ENCODE measurements around the gene CACNB2.

The CACNB2 gene

DNA sequence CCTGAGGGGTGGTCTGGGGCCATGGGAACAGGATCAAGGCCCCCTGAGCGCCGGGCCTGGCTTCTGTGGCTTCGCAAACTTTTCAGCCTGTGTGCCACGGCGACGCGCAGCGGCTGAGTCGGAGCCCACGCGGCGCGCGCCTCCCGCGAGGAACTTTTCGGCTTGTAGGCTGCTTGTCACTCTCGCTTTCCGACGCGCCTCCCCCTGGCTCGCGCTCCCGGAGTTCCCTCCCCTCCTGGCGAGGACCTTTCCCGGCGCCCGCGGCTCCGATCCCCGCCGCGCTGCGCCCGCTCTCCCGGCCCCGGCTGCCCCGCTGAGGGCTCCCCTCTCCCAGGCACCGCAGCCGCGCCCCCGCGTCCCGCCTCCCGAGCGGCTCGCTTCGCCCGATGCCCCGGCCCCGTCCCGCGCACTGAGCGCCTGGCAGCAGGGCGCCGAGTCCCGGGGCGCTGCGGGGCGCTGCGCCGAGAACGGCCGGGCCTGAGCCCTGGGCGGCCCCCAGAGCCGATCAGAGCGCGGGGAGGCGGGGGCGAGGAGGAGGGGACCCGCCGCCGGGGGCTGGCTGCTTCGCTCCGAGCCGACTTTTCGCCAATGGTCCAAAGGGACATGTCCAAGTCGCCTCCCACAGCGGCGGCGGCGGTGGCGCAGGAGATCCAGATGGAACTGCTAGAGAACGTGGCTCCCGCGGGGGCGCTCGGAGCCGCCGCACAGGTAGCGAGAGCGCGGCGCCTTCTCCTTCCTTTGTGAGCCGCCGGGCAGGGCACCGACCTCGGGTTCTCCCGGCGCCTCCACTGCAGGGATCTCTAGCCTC is at the start of gene CACNB2:
Gene CACNB2, plus strand, starts transcription at position 276 of the 808 bp plus-strand sequence.
- Histone ChIP-seq H3K27me3 (ENCODE audit: control insufficient read depth, insufficient read depth, low read length) (peaks cover 29% of the 10 kb centered on the region), H3K4me3 (ENCODE audit: low read length) (peak within 1 kb of the TSS; percentile 83), H3K4me1 (ENCODE audit: control insufficient read depth, low read depth, low read length) (peaks cover 24% of the 10 kb centered on the region), H3K36me3 (ENCODE audit: control insufficient read depth, low read depth, low read length) (no peaks in the 10 kb centered on the region), H3K9me3 (ENCODE audit: control insufficient read depth, low read depth, low read length) (no peaks in the 10 kb centered on the region), H3K27ac (ENCODE audit: low read length) (no peak within 1 kb of the TSS), H3K9ac (ENCODE audit: low read length) (peak within 1 kb of the TSS; percentile 46)

- peaks cover 36% of the 10 kb centered on the region for H3K4me1 ChIP-seq (ENCODE audit: control insufficient read depth, low read depth, low read length)
- H3K36me3 ChIP-seq (ENCODE audit: control insufficient read depth, low read depth, low read length) = no peaks in the 10 kb centered on the region
- no peaks in the 10 kb centered on the region for H3K9me3 ChIP-seq (ENCODE audit: control insufficient read depth, low read depth, low read length)
- peak overlapping the region; percentile 47 for H3K9ac ChIP-seq (ENCODE audit: low read length)
- H3K27ac ChIP-seq (ENCODE audit: low read length) = peak overlapping the region; percentile 66
- H3K4me3 ChIP-seq (ENCODE audit: low read length) = peak overlapping the region; percentile 11
- H3K27me3 ChIP-seq (ENCODE audit: control insufficient read depth, insufficient read depth, low read length) = no peaks in the 10 kb centered on the region
Measured at GRCh38 chr10:18094332-18094731, 45.9 kb upstream of the CACNB2 start.

- H3K36me3 ChIP-seq (ENCODE audit: control insufficient read depth, low read depth, low read length) = no peaks in the 10 kb centered on the region
- H3K27ac ChIP-seq (ENCODE audit: low read length) = peak overlapping the region; percentile 66
- H3K4me3 ChIP-seq (ENCODE audit: low read length) = peak overlapping the region; percentile 27
- no peaks in the 10 kb centered on the region for H3K9me3 ChIP-seq (ENCODE audit: control insufficient read depth, low read depth, low read length)
- peak overlapping the region; percentile 47 for H3K9ac ChIP-seq (ENCODE audit: low read length)
- peaks cover 36% of the 10 kb centered on the region for H3K4me1 ChIP-seq (ENCODE audit: control insufficient read depth, low read depth, low read length)
- H3K27me3 ChIP-seq (ENCODE audit: control insufficient read depth, insufficient read depth, low read length) = no peaks in the 10 kb centered on the region
Measured at GRCh38 chr10:18094793-18095192, 45.4 kb upstream of the CACNB2 start.

DNA sequence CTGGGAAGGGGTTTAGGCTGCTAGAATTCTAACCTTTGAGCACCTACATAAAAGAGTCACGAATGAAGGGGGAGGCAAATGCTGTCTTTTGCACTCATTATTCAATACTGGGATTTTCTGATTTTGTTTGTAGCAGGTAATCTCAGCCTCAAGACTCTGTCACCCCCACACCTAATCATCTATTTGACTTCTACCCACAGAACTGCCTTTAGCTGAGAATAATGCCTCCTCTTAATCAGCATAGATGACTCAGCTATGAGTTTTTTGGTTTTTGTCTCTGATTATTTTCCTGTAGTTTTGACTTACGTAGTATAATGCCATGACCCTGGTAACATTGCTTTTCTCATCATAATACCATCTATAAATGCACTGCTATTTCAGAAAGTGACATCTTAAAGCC is 42.7 kb upstream of the CACNB2 start:
- H3K4me3 ChIP-seq (ENCODE audit: low read length) = no peak overlapping the region
- peaks cover 36% of the 10 kb centered on the region for H3K4me1 ChIP-seq (ENCODE audit: control insufficient read depth, low read depth, low read length)
- H3K27me3 ChIP-seq (ENCODE audit: control insufficient read depth, insufficient read depth, low read length) = no peaks in the 10 kb centered on the region
- peak overlapping the region; percentile 55 for H3K27ac ChIP-seq (ENCODE audit: low read length)
- H3K9ac ChIP-seq (ENCODE audit: low read length) = no peak overlapping the region
- H3K36me3 ChIP-seq (ENCODE audit: control insufficient read depth, low read depth, low read length) = no peaks in the 10 kb centered on the region
- H3K9me3 ChIP-seq (ENCODE audit: control insufficient read depth, low read depth, low read length) = no peaks in the 10 kb centered on the region

DNA sequence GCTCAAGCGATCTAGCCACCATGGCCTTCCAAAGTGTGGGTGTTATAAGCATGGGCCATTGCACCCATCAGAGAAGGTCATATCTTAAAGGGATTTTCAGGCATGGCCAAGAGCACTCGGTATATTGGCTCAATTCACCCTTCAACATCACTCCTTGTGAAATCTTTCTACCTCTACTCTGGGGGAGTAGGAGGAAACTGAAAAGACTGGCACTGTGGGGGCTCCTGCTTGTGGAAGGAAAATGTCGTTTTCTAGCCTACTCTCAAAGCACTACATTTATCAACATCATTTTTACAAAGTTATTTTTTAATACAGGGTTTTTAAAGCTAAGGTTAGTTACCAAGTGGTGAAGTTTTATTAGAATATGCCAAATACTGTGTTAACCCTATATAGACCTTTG is 42.0 kb upstream of the CACNB2 start:
- H3K4me1 ChIP-seq (ENCODE audit: control insufficient read depth, low read depth, low read length) = peaks cover 36% of the 10 kb centered on the region
- H3K27ac ChIP-seq (ENCODE audit: low read length) = no peak overlapping the region
- H3K4me3 ChIP-seq (ENCODE audit: low read length) = no peak overlapping the region
- no peaks in the 10 kb centered on the region for H3K36me3 ChIP-seq (ENCODE audit: control insufficient read depth, low read depth, low read length)
- no peak overlapping the region for H3K9ac ChIP-seq (ENCODE audit: low read length)
- no peaks in the 10 kb centered on the region for H3K27me3 ChIP-seq (ENCODE audit: control insufficient read depth, insufficient read depth, low read length)
- no peaks in the 10 kb centered on the region for H3K9me3 ChIP-seq (ENCODE audit: control insufficient read depth, low read depth, low read length)

DNA sequence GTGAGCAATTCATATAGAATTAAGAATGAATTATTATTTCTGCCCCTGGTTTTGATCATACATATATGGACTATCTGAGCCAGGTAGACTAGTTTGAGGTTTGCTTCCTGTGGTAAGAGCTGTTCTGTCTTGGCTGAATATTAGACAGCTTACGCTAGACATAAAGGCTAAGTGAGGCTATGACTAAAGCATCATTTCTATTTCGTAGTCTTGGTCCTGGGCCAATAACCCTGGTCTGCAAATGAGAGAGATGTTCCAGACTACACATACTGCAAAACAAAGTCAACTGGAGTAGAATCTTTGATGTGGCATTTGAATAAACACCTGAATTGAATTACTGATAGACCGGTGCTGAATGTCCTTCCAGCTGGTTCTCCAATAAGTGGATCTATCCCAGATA is 40.8 kb upstream of the CACNB2 start:
- Histone ChIP-seq H3K4me3 (ENCODE audit: low read length) (no peak overlapping the region), H3K9ac (ENCODE audit: low read length) (no peak overlapping the region), H3K27ac (ENCODE audit: low read length) (no peak overlapping the region), H3K4me1 (ENCODE audit: control insufficient read depth, low read depth, low read length) (peaks cover 30% of the 10 kb centered on the region), H3K9me3 (ENCODE audit: control insufficient read depth, low read depth, low read length) (no peaks in the 10 kb centered on the region), H3K27me3 (ENCODE audit: control insufficient read depth, insufficient read depth, low read length) (no peaks in the 10 kb centered on the region), H3K36me3 (ENCODE audit: control insufficient read depth, low read depth, low read length) (no peaks in the 10 kb centered on the region)

GRCh38 chr10:18100669-18101068 is 39.6 kb upstream of the CACNB2 start:
- Histone ChIP-seq H3K27ac (ENCODE audit: low read length) (no peak overlapping the region), H3K27me3 (ENCODE audit: control insufficient read depth, insufficient read depth, low read length) (no peaks in the 10 kb centered on the region), H3K36me3 (ENCODE audit: control insufficient read depth, low read depth, low read length) (no peaks in the 10 kb centered on the region), H3K4me1 (ENCODE audit: control insufficient read depth, low read depth, low read length) (peaks cover 21% of the 10 kb centered on the region), H3K4me3 (ENCODE audit: low read length) (no peak overlapping the region), H3K9me3 (ENCODE audit: control insufficient read depth, low read depth, low read length) (no peaks in the 10 kb centered on the region), H3K9ac (ENCODE audit: low read length) (no peak overlapping the region)

GRCh38 chr10:18102404-18102803 is 37.8 kb upstream of the CACNB2 start:
- H3K36me3 ChIP-seq (ENCODE audit: control insufficient read depth, low read depth, low read length) = no peaks in the 10 kb centered on the region
- H3K4me3 ChIP-seq (ENCODE audit: low read length) = no peak overlapping the region
- H3K4me1 ChIP-seq (ENCODE audit: control insufficient read depth, low read depth, low read length) = peaks cover 6% of the 10 kb centered on the region
- H3K9me3 ChIP-seq (ENCODE audit: control insufficient read depth, low read depth, low read length) = no peaks in the 10 kb centered on the region
- H3K27ac ChIP-seq (ENCODE audit: low read length) = no peak overlapping the region
- no peaks in the 10 kb centered on the region for H3K27me3 ChIP-seq (ENCODE audit: control insufficient read depth, insufficient read depth, low read length)
- no peak overlapping the region for H3K9ac ChIP-seq (ENCODE audit: low read length)

- no peak overlapping the region for H3K4me3 ChIP-seq (ENCODE audit: low read length)
- no peaks in the 10 kb centered on the region for H3K4me1 ChIP-seq (ENCODE audit: control insufficient read depth, low read depth, low read length)
- no peak overlapping the region for H3K27ac ChIP-seq (ENCODE audit: low read length)
- no peaks in the 10 kb centered on the region for H3K27me3 ChIP-seq (ENCODE audit: control insufficient read depth, insufficient read depth, low read length)
- no peak overlapping the region for H3K9ac ChIP-seq (ENCODE audit: low read length)
- H3K36me3 ChIP-seq (ENCODE audit: control insufficient read depth, low read depth, low read length) = no peaks in the 10 kb centered on the region
- no peaks in the 10 kb centered on the region for H3K9me3 ChIP-seq (ENCODE audit: control insufficient read depth, low read depth, low read length)
Measured at GRCh38 chr10:18104223-18104872, 35.9 kb upstream of the CACNB2 start.

GRCh38 chr10:18109341-18109870 is 30.8 kb upstream of the CACNB2 start:
- H3K27me3 ChIP-seq (ENCODE audit: control insufficient read depth, insufficient read depth, low read length) = no peaks in the 10 kb centered on the region
- H3K4me3 ChIP-seq (ENCODE audit: low read length) = no peak overlapping the region
- H3K27ac ChIP-seq (ENCODE audit: low read length) = no peak overlapping the region
- no peaks in the 10 kb centered on the region for H3K36me3 ChIP-seq (ENCODE audit: control insufficient read depth, low read depth, low read length)
- H3K9me3 ChIP-seq (ENCODE audit: control insufficient read depth, low read depth, low read length) = no peaks in the 10 kb centered on the region
- no peak overlapping the region for H3K9ac ChIP-seq (ENCODE audit: low read length)
- no peaks in the 10 kb centered on the region for H3K4me1 ChIP-seq (ENCODE audit: control insufficient read depth, low read depth, low read length)

DNA sequence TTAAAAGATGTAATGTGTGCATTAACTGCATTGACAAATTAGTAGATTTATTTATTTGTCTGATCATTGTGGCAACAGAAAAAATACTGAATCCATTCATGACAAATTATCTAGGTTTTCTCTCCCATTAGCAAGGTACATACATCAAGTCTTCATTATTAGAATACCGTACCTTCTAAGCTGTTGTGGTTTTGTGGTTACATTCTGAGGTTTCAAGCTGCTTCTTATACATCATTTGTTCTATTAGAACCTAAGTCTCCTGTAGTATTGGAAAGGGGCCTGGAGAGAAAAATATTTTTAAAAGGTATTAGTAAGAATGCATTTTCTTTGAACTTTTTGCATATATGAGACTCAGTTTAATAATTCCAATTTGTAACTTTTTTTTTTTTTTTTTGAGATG is 26.3 kb upstream of the CACNB2 start:
- Histone ChIP-seq H3K9me3 (ENCODE audit: control insufficient read depth, low read depth, low read length) (no peaks in the 10 kb centered on the region), H3K4me3 (ENCODE audit: low read length) (no peak overlapping the region), H3K4me1 (ENCODE audit: control insufficient read depth, low read depth, low read length) (no peaks in the 10 kb centered on the region), H3K9ac (ENCODE audit: low read length) (no peak overlapping the region), H3K27ac (ENCODE audit: low read length) (no peak overlapping the region), H3K27me3 (ENCODE audit: control insufficient read depth, insufficient read depth, low read length) (no peaks in the 10 kb centered on the region), H3K36me3 (ENCODE audit: control insufficient read depth, low read depth, low read length) (no peaks in the 10 kb centered on the region)
